Measurements from ENCODE around the gene TPCN1.
A peak's percentile ranks its signal among the peaks of the same experiment; 100 is the strongest.

Gene TPCN1

GRCh38 chr12:113183030-113183589 is 38.2 kb upstream of the TPCN1 start:
- Histone ChIP-seq H3K27me3 (ENCODE audit: insufficient read depth, low read depth) (no peaks in the 10 kb centered on the region), H2AFZ (ENCODE audit: low read depth) (no peak overlapping the region), H3K4me1 (ENCODE audit: low read depth, poor library complexity, severe bottlenecking) (peaks cover 25% of the 10 kb centered on the region), H3K4me2 (no peak overlapping the region), H3K36me3 (ENCODE audit: insufficient read depth) (no peaks in the 10 kb centered on the region; the same call in 1 of the 2 replicates), H3K79me2 (ENCODE audit: insufficient read depth, low read depth) (peaks cover 30% of the 10 kb centered on the region), H3K9ac (no peak overlapping the region), H4K20me1 (ENCODE audit: insufficient read depth) (no peaks in the 10 kb centered on the region), H3K27ac (no peak overlapping the region), H3K4me3 (IDR thresholded peaks at IDR 0.05; ENCODE audit: insufficient read depth, low read depth, low read length) (no peak overlapping the region)
- TF ChIP-seq, protein P1, sequence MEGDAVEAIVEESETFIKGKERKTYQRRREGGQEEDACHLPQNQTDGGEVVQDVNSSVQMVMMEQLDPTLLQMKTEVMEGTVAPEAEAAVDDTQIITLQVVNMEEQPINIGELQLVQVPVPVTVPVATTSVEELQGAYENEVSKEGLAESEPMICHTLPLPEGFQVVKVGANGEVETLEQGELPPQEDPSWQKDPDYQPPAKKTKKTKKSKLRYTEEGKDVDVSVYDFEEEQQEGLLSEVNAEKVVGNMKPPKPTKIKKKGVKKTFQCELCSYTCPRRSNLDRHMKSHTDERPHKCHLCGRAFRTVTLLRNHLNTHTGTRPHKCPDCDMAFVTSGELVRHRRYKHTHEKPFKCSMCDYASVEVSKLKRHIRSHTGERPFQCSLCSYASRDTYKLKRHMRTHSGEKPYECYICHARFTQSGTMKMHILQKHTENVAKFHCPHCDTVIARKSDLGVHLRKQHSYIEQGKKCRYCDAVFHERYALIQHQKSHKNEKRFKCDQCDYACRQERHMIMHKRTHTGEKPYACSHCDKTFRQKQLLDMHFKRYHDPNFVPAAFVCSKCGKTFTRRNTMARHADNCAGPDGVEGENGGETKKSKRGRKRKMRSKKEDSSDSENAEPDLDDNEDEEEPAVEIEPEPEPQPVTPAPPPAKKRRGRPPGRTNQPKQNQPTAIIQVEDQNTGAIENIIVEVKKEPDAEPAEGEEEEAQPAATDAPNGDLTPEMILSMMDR (conservative IDR thresholded peaks at IDR 0.05; ENCODE audit: low read depth, low read length) = no peak

DNA sequence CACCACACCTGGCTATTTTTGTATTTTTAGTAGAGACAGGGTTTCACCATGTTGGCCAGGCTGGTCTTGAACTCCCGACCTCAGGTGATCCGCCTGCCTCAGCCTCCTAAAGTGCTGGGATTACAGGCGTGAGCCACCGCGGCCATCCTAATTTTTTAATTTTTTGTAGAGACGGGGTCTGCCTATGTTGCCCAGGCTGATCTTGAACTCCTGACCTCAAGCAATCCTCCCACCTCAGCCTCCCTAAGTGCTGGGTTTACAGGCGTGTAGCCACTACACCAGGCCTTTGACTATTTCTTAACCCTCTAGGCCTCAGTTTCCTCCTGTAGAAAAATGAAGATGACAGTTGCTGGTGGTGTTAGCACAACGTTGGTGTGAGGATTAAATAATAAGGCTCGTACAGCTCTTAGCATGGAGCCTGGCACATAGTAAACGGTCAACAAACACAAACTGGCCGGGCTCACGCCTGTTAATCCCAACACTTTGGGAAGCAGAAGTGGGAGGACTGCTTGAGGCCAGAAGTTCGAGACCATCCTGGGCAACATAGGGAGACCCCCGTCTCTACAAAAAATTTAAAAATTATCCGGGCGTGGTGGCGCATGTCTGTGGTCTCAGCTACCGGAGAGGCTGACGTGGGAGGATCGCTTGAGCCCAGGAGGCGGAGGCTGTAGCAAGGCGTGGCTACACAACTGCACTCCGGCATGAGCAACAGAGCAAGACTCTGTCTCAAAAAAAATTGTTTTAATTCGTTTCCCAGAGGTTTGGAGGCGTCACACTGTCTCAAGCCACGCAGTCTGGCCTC is 37.0 kb upstream of the TPCN1 start:
- Histone ChIP-seq H3K4me2 (peak overlapping the region; percentile 63), H2AFZ (ENCODE audit: low read depth) (peak overlapping the region; percentile 71), H3K27me3 (ENCODE audit: insufficient read depth, low read depth) (no peaks in the 10 kb centered on the region), H3K36me3 (ENCODE audit: insufficient read depth) (no peaks in the 10 kb centered on the region), H3K4me3 (IDR thresholded peaks at IDR 0.05; ENCODE audit: insufficient read depth, low read depth, low read length) (no peak overlapping the region), H4K20me1 (ENCODE audit: insufficient read depth) (no peaks in the 10 kb centered on the region), H3K79me2 (ENCODE audit: insufficient read depth, low read depth) (peaks cover 30% of the 10 kb centered on the region), H3K4me1 (ENCODE audit: low read depth, poor library complexity, severe bottlenecking) (peaks cover 25% of the 10 kb centered on the region), H3K27ac (peak overlapping the region; percentile 95), H3K9ac (peak overlapping the region; percentile 98; the same call in 1 of the 2 replicates)
- TF ChIP-seq, protein P1 (conservative IDR thresholded peaks at IDR 0.05; ENCODE audit: low read depth, low read length) = no peak

GRCh38 chr12:113184900-113185179 is 36.4 kb upstream of the TPCN1 start:
- peak overlapping the region; percentile 71 for H2AFZ ChIP-seq (ENCODE audit: low read depth)
- H3K9ac ChIP-seq = peak overlapping the region; percentile 98
- no peaks in the 10 kb centered on the region for H4K20me1 ChIP-seq (ENCODE audit: insufficient read depth)
- TF ChIP-seq, protein P1 (conservative IDR thresholded peaks at IDR 0.05; ENCODE audit: low read depth, low read length) = no peak
- no peaks in the 10 kb centered on the region for H3K27me3 ChIP-seq (ENCODE audit: insufficient read depth, low read depth)
- peaks cover 25% of the 10 kb centered on the region for H3K4me1 ChIP-seq (ENCODE audit: low read depth, poor library complexity, severe bottlenecking)
- H3K4me3 ChIP-seq (IDR thresholded peaks at IDR 0.05; ENCODE audit: insufficient read depth, low read depth, low read length) = no peak overlapping the region
- H3K79me2 ChIP-seq (ENCODE audit: insufficient read depth, low read depth) = peaks cover 30% of the 10 kb centered on the region
- peak overlapping the region; percentile 95 for H3K27ac ChIP-seq
- no peaks in the 10 kb centered on the region for H3K36me3 ChIP-seq (ENCODE audit: insufficient read depth)
- H3K4me2 ChIP-seq = peak overlapping the region; percentile 63; the same call in 1 of the 2 replicates

DNA sequence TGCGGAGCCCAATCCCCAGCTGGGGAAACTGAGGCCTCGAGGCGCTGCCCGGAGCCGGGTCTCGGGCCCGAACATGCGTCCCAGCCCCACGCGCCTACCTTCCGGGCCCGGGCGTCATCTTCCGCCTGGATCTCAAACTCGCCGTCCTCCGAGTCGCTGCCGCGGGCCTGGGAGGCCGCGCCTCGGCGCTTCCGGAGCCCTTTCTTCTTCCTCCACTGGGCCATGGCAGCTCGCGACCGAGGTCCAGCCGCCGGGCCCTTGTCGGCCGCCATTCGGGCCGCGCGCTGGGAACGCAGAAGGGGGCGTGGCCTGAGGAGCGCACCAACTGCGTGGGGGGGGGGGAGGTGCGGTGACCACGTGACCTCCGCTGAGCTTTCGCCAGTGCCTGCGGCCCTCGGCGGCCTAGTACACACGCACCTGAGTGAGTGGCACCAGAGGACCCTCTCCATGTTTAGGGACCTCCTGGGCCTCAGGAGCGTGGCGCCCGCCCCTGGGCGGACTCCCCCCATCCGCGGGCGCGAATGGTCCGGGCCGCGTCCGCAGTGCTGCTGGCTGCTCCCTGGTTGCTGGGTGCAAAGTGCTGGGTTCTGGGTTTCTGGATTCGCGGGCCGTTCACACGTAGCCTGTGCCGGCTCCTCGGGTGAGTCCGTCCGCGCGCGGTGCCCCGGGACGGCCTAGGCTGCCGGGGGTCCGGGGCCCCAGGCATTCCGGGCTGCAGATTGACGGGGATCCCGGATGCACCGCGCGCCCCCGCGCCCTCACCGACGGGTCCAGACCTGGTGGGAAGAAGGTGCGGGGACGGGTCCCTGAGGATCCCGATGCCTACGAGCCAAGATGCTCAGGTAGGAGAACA is 35.9 kb upstream of the TPCN1 start, which contains the start of the genes DDX54 and RITA1:
Gene DDX54 (minus strand): TSS at position 299 of the 853 bp plus-strand sequence. CDS start 27 bp downstream, at position 272.
Gene RITA1 (plus strand): TSS at position 542 of the 853 bp plus-strand sequence. CDS start 1,026 bp downstream, outside the sequence.
- Histone ChIP-seq H2AFZ (ENCODE audit: low read depth) (peak within 1 kb of the TSS; percentile 71), H4K20me1 (ENCODE audit: insufficient read depth) (no peaks in the 10 kb centered on the region), H3K4me2 (peak within 1 kb of the TSS; percentile 63), H3K36me3 (ENCODE audit: insufficient read depth) (no peaks in the 10 kb centered on the region), H3K9ac (peak within 1 kb of the TSS; percentile 98), H3K4me1 (ENCODE audit: low read depth, poor library complexity, severe bottlenecking) (peaks cover 25% of the 10 kb centered on the region), H3K4me3 (IDR thresholded peaks at IDR 0.05; ENCODE audit: insufficient read depth, low read depth, low read length) (no peak within 1 kb of the TSS), H3K79me2 (ENCODE audit: insufficient read depth, low read depth) (peaks cover 30% of the 10 kb centered on the region), H3K27me3 (ENCODE audit: insufficient read depth, low read depth) (no peaks in the 10 kb centered on the region), H3K27ac (peak within 1 kb of the TSS; percentile 95)
- TF ChIP-seq, protein P1 (conservative IDR thresholded peaks at IDR 0.05; ENCODE audit: low read depth, low read length) = no peak

Measured in KMS-11 (cell line).